Neural progenitor cell (in vitro differentiated cells): ENCODE results near the gene SH3BP2. TPM values are rescaled to one million over a fixed set of nuclear protein-coding genes. Genes with fewer than 3 reads are reported as not detected.

Experiments
- DNase-seq: peaks from one replicate; pipeline ENCODE4 v3.0.0-alpha.2; 2016; ENCODE audit warnings: low spot score
- H2AFZ ChIP-seq: fragments of 200-600 bp; sonication (generic); replicated peaks from 2 replicates; pipeline ENCODE4 v1.6.1; 2016; ENCODE audit warnings: antibody characterized with exemption
- H3F3A ChIP-seq: fragments of 200-600 bp; sonication (generic); 2 replicates; pipeline ENCODE4 v1.6.1; 2016; ENCODE audit warnings: antibody characterized with exemption, low read depth
- H3K27ac ChIP-seq: fragments of 200-600 bp; sonication (generic); 2 replicates; pipeline ENCODE4 v1.5.1; 2016; ENCODE audit warnings: mild to moderate bottlenecking
- H3K27me3 ChIP-seq: fragments of 200-600 bp; sonication (generic); 2 replicates; pipeline ENCODE4 v1.6.1; 2016; ENCODE audit warnings: mild to moderate bottlenecking, moderate library complexity
- H3K36me3 ChIP-seq: fragments of 200-600 bp; sonication (generic); 2 replicates; pipeline ENCODE4 v1.5.1; 2016
- H3K4me1 ChIP-seq: fragments of 200-600 bp; sonication (generic); 2 replicates; pipeline ENCODE4 v1.6.1; 2016; ENCODE audit warnings: mixed run types
- H3K4me2 ChIP-seq: fragments of 200-600 bp; sonication (generic); 2 replicates; pipeline ENCODE4 v1.6.1; 2016
- H3K4me3 ChIP-seq: fragments of 200-600 bp; sonication (generic); 2 replicates; pipeline ENCODE4 v1.5.1; 2016
- H3K79me2 ChIP-seq: fragments of 200-600 bp; sonication (generic); 2 replicates; pipeline ENCODE4 v1.6.1; 2016; ENCODE audit warnings: low read depth
- H3K9ac ChIP-seq: fragments of 200-600 bp; sonication (generic); 2 replicates; pipeline ENCODE4 v1.6.1; 2016
- H3K9me3 ChIP-seq: fragments of 200-600 bp; sonication (generic); 2 replicates; pipeline ENCODE4 v1.5.1; 2016; ENCODE audit warnings: low read depth
- H4K20me1 ChIP-seq: fragments of 200-600 bp; sonication (generic); 2 replicates; pipeline ENCODE4 v1.6.1; 2016; ENCODE audit warnings: low read depth
- H3K27ac Mint-ChIP-seq: 3 replicates; pipeline ENCODE4 v1.8.0; 2021; ENCODE audit warnings: mixed read lengths
- H3K27me3 Mint-ChIP-seq: 2 replicates; pipeline ENCODE4 v1.8.0; 2022; ENCODE audit warnings: low read depth, mild to moderate bottlenecking, inconsistent platforms, moderate library complexity, mixed read lengths; ENCODE audit not compliant: insufficient read depth
- H3K36me3 Mint-ChIP-seq: 3 replicates; pipeline ENCODE4 v1.8.0; 2021; ENCODE audit warnings: mixed read lengths
- H3K4me1 Mint-ChIP-seq: 3 replicates; pipeline ENCODE4 v1.8.0; 2021; ENCODE audit warnings: mixed read lengths
- H3K4me3 Mint-ChIP-seq: 3 replicates; pipeline ENCODE4 v1.8.0; 2021; ENCODE audit warnings: mild to moderate bottlenecking, moderate library complexity, mixed read lengths
- H3K9me3 Mint-ChIP-seq: 3 replicates; pipeline ENCODE4 v1.8.0; 2020; ENCODE audit warnings: mixed read lengths
- EZH2 ChIP-seq: fragments of 200-600 bp; sonication (generic); IDR thresholded peaks from 2 replicates; pipeline ENCODE4 v1.6.1; 2017; ENCODE audit warnings: antibody characterized with exemption, mild to moderate bottlenecking, moderate library complexity
- EZH2phosphoT487 ChIP-seq: fragments of 200-600 bp; sonication (generic); IDR thresholded peaks from 2 replicates; pipeline ENCODE4 v1.6.1; 2017; ENCODE audit warnings: antibody characterized with exemption
- total RNA-seq: library from RNA; depleted of rRNA; stranded (reverse); fragments of >200 nt; gene quantifications from 2 replicates; pipeline ENCODE4 v1.2.3, GENCODE V29; 2015; ENCODE audit warnings: low replicate concordance
- TF ChIP-seq, protein P1 (sequence below): fragments of 200-600 bp; sonication (generic); IDR thresholded peaks from 2 replicates; pipeline ENCODE4 v1.5.1; 2017; ENCODE audit warnings: antibody characterized with exemption, mild to moderate bottlenecking

Gene SH3BP2
- total RNA-seq, 1 donor from 2014 or later: 11.8 TPM

- Mint-ChIP-seq H3K4me1 (no peaks in the 10 kb centered on the region), H3K4me3 (no peak overlapping the region), H3K36me3 (no peaks in the 10 kb centered on the region), H3K27me3 (peaks cover 4% of the 10 kb centered on the region), H3K27ac (no peak overlapping the region), H3K9me3 (peaks cover 10% of the 10 kb centered on the region)
- Histone ChIP-seq H3K27ac (no peak overlapping the region), H2AFZ (peak overlapping the region; percentile 98), H3F3A (no peaks in the 10 kb centered on the region), H4K20me1 (no peaks in the 10 kb centered on the region), H3K4me2 (peak overlapping the region; percentile 59), H3K27me3 (no peaks in the 10 kb centered on the region), H3K4me1 (no peaks in the 10 kb centered on the region), H3K9me3 (no peaks in the 10 kb centered on the region), H3K9ac (no peak overlapping the region), H3K36me3 (no peaks in the 10 kb centered on the region), H3K4me3 (peak overlapping the region; percentile 37), H3K79me2 (no peaks in the 10 kb centered on the region)
- TF ChIP-seq, protein P1, sequence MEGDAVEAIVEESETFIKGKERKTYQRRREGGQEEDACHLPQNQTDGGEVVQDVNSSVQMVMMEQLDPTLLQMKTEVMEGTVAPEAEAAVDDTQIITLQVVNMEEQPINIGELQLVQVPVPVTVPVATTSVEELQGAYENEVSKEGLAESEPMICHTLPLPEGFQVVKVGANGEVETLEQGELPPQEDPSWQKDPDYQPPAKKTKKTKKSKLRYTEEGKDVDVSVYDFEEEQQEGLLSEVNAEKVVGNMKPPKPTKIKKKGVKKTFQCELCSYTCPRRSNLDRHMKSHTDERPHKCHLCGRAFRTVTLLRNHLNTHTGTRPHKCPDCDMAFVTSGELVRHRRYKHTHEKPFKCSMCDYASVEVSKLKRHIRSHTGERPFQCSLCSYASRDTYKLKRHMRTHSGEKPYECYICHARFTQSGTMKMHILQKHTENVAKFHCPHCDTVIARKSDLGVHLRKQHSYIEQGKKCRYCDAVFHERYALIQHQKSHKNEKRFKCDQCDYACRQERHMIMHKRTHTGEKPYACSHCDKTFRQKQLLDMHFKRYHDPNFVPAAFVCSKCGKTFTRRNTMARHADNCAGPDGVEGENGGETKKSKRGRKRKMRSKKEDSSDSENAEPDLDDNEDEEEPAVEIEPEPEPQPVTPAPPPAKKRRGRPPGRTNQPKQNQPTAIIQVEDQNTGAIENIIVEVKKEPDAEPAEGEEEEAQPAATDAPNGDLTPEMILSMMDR: no peak
- TF ChIP-seq EZH2phosphoT487 (no peak), EZH2 (no peak)
- no peak for DNase-seq
These were observed 29.3 kb upstream of the SH3BP2 start for GRCh38 chr4:2763511-2763967.

GRCh38 chr4:2765832-2766526, 26.9 kb upstream of the SH3BP2 start:
- no peak overlapping the region for H3K4me3 Mint-ChIP-seq
- H2AFZ ChIP-seq: no peak overlapping the region

DNA sequence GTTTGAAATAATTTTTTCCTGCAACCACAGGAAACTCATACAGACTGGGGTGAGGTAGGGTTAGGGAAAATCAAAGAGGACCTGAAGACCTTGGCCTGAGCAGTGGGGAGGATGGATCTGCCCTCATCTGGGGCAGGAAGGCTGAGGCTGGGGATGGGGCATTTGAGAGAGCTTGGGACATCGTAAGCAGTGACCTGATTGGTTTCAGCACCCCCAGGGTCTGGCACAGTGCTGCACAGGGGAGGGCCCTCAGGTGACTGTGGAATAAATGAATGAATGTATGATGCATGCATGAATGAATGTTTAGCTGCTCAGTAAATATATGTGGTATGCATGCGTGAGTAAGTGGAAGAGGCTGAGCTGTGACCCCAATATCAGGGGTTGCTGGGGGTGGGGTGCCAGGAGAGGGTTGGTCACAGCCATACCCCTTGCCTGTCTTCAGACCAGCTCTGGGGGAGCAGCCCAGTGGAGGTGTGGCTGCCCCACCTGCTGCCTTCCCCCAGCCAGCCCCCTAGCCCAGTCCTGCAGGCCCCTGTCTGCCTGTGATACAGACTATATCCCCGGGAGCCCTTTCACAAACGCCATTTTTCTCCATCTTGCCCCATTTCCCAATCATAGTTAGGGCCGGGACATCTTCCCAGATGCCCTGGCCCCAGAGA, 25.7 kb upstream of the SH3BP2 start:
- no peaks in the 10 kb centered on the region for H3K27me3 ChIP-seq
- no peaks in the 10 kb centered on the region for H4K20me1 ChIP-seq
- no peak overlapping the region for H3K4me3 ChIP-seq
- H3K27ac Mint-ChIP-seq: no peak overlapping the region
- no peak for TF ChIP-seq EZH2phosphoT487
- TF ChIP-seq, protein P1: no peak
- no peak for TF ChIP-seq EZH2
- H3K9me3 ChIP-seq: no peaks in the 10 kb centered on the region
- no peak overlapping the region for H3K4me3 Mint-ChIP-seq
- no peak overlapping the region for H3K27ac ChIP-seq
- H3K4me1 Mint-ChIP-seq: no peaks in the 10 kb centered on the region
- H3K9me3 Mint-ChIP-seq: peaks cover 14% of the 10 kb centered on the region
- H3K79me2 ChIP-seq: no peaks in the 10 kb centered on the region
- no peaks in the 10 kb centered on the region for H3K36me3 ChIP-seq
- no peak overlapping the region for H3K9ac ChIP-seq
- H3K4me2 ChIP-seq: no peak overlapping the region
- H3K36me3 Mint-ChIP-seq: no peaks in the 10 kb centered on the region
- H3K27me3 Mint-ChIP-seq: peaks cover 14% of the 10 kb centered on the region
- no peak for DNase-seq
- no peaks in the 10 kb centered on the region for H3F3A ChIP-seq
- no peaks in the 10 kb centered on the region for H3K4me1 ChIP-seq
- H2AFZ ChIP-seq: no peak overlapping the region

More at GRCh38 chr4:2765832-2766526, 26.9 kb upstream of the SH3BP2 start:
- no peaks in the 10 kb centered on the region for H3F3A ChIP-seq
- no peaks in the 10 kb centered on the region for H3K36me3 Mint-ChIP-seq
- no peak overlapping the region for H3K4me2 ChIP-seq
- H3K4me1 Mint-ChIP-seq: no peaks in the 10 kb centered on the region
- TF ChIP-seq EZH2phosphoT487: no peak
- TF ChIP-seq, protein P1: no peak
- TF ChIP-seq EZH2: no peak
- H3K9ac ChIP-seq: no peak overlapping the region
- H3K9me3 Mint-ChIP-seq: peaks cover 14% of the 10 kb centered on the region
- H3K27ac Mint-ChIP-seq: no peak overlapping the region
- H3K9me3 ChIP-seq: no peaks in the 10 kb centered on the region
- no peaks in the 10 kb centered on the region for H3K36me3 ChIP-seq
- no peaks in the 10 kb centered on the region for H3K27me3 ChIP-seq
- H3K27ac ChIP-seq: no peak overlapping the region
- H3K27me3 Mint-ChIP-seq: peaks cover 6% of the 10 kb centered on the region
- H3K4me1 ChIP-seq: no peaks in the 10 kb centered on the region
- H3K4me3 ChIP-seq: no peak overlapping the region
- no peak for DNase-seq
- H3K79me2 ChIP-seq: no peaks in the 10 kb centered on the region
- H4K20me1 ChIP-seq: no peaks in the 10 kb centered on the region
